HG02943 (cell line): ENCODE measurements around the gene GPR132.
"Not testable (repeated sequence)": the region's sequence is repeated elsewhere in the genome, so short reads cannot be mapped to it uniquely, and the experiment has no call there.

ENCODE experiments used
- ATAC-seq: cut with Tn5 transposase; IDR thresholded peaks from one replicate; pipeline ENCODE4 v1.9.1; 2021; ENCODE audit warnings: mild to moderate bottlenecking, low read depth, moderate library complexity; ENCODE audit not compliant: unreplicated experiment

GPR132 gene

DNA sequence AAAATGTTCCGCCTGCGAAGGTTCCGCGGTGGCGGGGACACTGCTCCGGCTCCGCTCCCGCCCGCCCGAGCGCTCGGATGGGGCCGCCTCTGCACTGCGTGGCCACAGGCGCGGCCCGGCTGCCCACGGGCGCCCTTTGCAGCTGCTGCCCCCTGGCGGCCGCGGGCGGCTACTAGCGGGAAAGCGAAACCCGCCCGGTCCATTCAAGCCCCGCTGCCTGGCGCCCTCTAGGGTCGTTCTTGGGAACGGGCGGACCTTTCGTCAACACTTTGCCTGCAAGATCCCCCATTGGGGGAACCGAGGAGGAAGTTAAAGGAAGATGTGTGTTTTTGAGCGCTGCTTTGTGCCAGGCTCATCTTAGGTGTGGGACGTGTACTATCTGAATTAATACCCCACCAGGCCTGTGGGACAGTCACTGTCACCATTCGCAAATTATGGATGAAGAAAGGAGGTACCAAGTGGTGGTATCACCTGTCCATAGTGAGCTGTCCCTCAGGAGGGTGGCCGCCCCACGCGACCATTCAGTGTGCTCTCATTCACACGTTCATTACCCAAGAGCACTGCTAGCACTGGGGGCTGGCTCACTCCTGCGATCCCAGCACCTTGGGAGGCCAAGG lies 19.4 kb downstream of the GPR132 start:
- ATAC-seq = no peak

- ATAC-seq = no peak
Observed at GRCh38 chr14:105043641-105044040, 21.6 kb downstream of the GPR132 start.

- no peak for ATAC-seq
Observed at GRCh38 chr14:105042813-105043212, 22.4 kb downstream of the GPR132 start.

DNA sequence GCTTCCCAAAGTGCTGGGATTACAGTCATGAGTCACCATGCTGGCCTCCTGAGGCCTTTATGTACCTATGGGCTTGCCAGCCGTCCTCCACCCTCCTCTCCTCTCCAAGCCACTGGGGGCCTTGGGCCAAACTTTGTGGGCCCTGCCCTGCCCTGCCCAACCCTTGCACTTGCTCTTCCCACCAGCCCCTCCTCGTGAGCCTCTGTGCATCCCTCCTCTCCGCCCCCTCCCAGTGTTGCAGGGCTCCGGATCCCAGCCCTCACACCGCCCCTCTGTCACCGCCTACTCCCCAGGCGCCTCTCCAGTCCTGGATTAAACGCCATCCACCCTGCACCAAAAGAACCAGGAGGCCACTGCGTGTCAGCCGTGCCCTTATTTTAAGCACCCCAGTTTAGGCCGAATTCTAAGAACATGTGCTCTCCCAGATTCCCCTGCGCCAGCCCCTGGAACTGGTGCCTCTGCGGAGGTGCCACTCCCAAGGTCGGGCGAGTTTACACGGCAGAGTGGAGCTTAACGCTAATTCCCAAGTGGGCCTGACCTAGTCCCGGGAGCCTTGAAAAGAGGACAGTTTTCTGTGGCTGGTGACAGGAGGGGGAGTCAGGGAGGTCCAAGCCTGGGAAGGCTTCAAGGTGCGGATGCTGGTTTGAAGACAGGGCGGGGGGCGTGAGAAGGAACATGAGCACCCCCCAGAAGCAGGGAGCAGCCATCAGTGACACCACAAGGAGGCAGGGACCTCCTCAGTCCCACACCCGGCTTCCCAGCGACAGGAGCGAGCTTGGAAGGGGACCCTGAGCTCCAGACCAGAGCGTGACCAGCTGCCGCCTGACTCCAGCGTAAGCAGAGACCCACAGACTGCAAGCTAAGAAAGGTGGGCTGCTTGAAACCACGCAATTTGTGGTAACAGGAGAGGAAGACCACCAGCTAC lies 23.1 kb downstream of the GPR132 start:
- ATAC-seq = no peak

- ATAC-seq = no peak
Observed at GRCh38 chr14:105039458-105040205, 25.6 kb downstream of the GPR132 start.

GRCh38 chr14:105035616-105036015 lies 29.6 kb downstream of the GPR132 start:
- ATAC-seq = not testable (repeated sequence)

DNA sequence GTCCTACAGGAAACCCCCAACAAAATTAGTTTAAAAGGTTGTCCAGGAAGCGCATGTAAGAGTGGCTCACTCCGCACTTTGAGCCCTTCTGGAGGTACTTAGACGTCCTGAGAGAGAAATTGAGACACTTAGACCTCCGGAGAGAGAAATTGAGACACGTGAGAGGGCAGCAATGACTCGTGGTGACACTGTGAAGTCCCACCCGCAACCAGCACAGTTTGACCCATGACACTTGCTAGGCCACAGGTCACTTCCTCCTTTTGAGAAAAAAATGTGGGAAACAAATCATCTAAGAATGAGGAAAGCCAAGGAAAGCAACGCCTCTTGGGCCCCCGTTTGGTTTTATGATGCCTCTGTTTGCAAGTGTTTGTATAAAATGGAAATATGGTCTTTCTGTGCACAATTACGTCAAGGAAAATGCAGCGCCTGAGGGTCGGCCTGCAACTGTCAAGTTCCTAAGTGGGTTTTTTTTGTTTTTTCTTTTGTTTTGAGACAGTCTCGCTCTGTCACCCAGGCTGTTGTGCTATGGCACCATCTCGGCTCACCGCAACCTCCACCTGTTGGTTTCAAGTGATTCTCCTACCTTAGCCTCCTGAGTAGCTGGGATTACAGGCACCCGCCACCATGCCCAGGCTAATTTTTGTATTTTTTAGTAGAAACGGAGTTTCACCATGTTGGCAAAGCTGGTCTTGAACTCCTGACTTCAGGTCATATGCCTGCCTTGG lies 30.8 kb downstream of the GPR132 start:
- no peak for ATAC-seq

GRCh38 chr14:105033412-105033900 lies 31.8 kb downstream of the GPR132 start:
- ATAC-seq = not testable (repeated sequence)

- ATAC-seq = not testable (repeated sequence)
Observed at GRCh38 chr14:105032451-105032901, 32.8 kb downstream of the GPR132 start.

- no peak for ATAC-seq
Observed at GRCh38 chr14:105030836-105031396, 34.3 kb downstream of the GPR132 start.

GRCh38 chr14:105030194-105030593 lies 35.0 kb downstream of the GPR132 start:
- no peak for ATAC-seq

- no peak for ATAC-seq
Observed at GRCh38 chr14:105029402-105029801, 35.8 kb downstream of the GPR132 start.

DNA sequence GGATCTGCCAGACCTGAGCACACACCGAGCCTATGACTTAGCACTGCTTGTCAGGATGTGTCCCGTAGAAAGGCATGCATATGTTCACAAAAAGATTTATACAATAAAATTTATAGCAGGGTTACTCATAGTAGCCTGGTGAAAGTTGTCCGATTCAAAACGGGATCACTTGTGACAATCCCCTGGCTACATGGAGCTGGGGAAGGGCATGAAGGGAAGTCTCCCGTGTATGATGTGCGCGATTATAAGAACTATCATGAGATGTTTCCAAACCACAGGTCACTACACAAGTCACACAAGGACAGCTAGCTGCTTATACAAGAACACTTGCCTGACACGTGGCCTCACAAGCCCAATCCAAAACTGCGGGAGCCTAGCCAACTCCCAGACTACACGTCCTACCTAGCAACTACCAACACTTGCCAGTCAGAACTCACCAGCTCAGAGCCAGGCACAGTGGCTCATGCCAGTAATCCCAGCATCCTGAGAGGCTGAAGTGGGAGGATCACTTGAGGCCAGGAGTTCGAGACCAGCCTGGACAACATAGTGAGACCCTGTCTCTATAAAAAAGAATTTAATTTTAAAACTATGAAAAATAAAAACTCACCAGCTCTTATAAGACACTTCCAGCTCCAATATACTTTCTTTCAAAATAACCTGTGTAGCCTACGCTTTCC lies 36.8 kb downstream of the GPR132 start:
- no peak for ATAC-seq

GRCh38 chr14:105027718-105028117 lies 37.5 kb downstream of the GPR132 start:
- not testable (repeated sequence) for ATAC-seq

GRCh38 chr14:105026802-105027563 lies 38.2 kb downstream of the GPR132 start:
- no peak for ATAC-seq

GRCh38 chr14:105026033-105026785 lies 39.0 kb downstream of the GPR132 start:
- ATAC-seq = no peak

DNA sequence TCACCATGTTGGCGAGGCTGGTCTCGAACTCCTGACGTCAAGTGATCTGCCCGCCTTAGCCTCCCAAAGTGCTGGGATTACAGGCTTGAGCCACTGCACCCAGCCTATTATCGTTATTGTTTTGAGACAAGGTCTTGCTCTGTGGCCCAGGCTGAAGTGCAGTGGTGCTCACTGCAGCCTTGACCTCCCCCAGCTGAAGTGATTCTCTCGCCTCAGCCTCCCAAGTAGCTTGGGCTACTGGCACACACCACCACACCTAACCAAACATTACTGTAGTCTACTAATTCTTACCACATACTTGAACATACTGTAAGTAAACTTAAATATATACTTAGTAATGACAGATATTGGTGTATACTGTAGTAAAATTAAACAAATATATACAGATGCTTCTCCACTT lies 39.8 kb downstream of the GPR132 start:
- no peak for ATAC-seq
